ENCODE data around the gene MKX. TPM values are rescaled to one million over a fixed set of nuclear protein-coding genes. Genes with fewer than 3 reads are reported as not detected.

The MKX gene
- total RNA-seq, 1 donor from 2014 or later = 2.2 TPM

GRCh38 chr10:27688991-27689390, 56.6 kb downstream of the MKX start:
- intact Hi-C loops (cut with DNase I) = no loop called here
- H3K27ac ChIP-seq = no peak overlapping the region
- H3K4me1 ChIP-seq = no peaks in the 10 kb centered on the region
- no peak overlapping the region for H3K4me3 ChIP-seq
- no peaks in the 10 kb centered on the region for H3K36me3 ChIP-seq
- no peaks in the 10 kb centered on the region for H3K9me3 ChIP-seq
- no peaks in the 10 kb centered on the region for H3K27me3 ChIP-seq
- no peak for TF ChIP-seq POLR2A (IDR thresholded peaks at IDR 0.05)
- no peak for TF ChIP-seq POLR2AphosphoS5 (IDR thresholded peaks at IDR 0.05; ENCODE audit: insufficient read depth in 1 of 2, low read depth in 1 of 2)
- no peak for TF ChIP-seq CTCF (IDR thresholded peaks at IDR 0.05)
- no peak for DNase-seq (ENCODE audit: extremely low spot score in 2 of 2)

GRCh38 chr10:27688276-27688675, 57.3 kb downstream of the MKX start:
- Histone ChIP-seq H3K27me3 (no peaks in the 10 kb centered on the region), H3K9me3 (no peaks in the 10 kb centered on the region), H3K36me3 (no peaks in the 10 kb centered on the region), H3K4me3 (no peak overlapping the region), H3K27ac (no peak overlapping the region), H3K4me1 (no peaks in the 10 kb centered on the region)
- DNase-seq (ENCODE audit: extremely low spot score in 2 of 2) = no peak
- TF ChIP-seq POLR2AphosphoS5 (IDR thresholded peaks at IDR 0.05; ENCODE audit: insufficient read depth in 1 of 2, low read depth in 1 of 2) (no peak), CTCF (IDR thresholded peaks at IDR 0.05) (no peak), POLR2A (IDR thresholded peaks at IDR 0.05) (no peak)
- intact Hi-C loops (cut with DNase I) = no loop called here

GRCh38 chr10:27687743-27688142, 57.9 kb downstream of the MKX start:
- H3K4me3 ChIP-seq = no peak overlapping the region
- intact Hi-C loops (cut with DNase I) = no loop called here
- H3K9me3 ChIP-seq = no peaks in the 10 kb centered on the region
- TF ChIP-seq CTCF (IDR thresholded peaks at IDR 0.05) = no peak
- no peak for TF ChIP-seq POLR2AphosphoS5 (IDR thresholded peaks at IDR 0.05; ENCODE audit: insufficient read depth in 1 of 2, low read depth in 1 of 2)
- no peak for TF ChIP-seq POLR2A (IDR thresholded peaks at IDR 0.05)
- H3K27me3 ChIP-seq = no peaks in the 10 kb centered on the region
- H3K36me3 ChIP-seq = no peaks in the 10 kb centered on the region
- no peak overlapping the region for H3K27ac ChIP-seq
- DNase-seq (ENCODE audit: extremely low spot score in 2 of 2) = no peak
- no peaks in the 10 kb centered on the region for H3K4me1 ChIP-seq

DNA sequence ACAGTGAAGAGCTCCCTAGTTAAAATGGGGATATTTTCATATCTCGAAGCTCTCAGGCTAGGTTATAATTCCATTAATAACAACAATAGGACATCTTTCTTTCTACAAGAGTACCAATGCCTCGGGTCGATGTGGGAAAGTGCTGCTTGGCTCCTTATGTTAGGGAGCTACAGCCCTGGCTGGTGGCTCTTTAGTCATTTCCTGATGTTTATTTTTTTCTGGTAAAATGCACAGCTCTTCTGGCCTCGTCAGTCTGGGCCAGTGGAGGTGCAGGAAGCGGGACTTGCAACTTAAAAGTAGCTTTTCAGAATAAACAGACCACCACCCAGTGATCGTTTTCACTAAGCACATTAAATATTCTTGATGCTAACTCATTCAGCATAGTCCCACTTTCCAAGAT, 58.3 kb downstream of the MKX start:
- Histone ChIP-seq H3K27me3 (no peaks in the 10 kb centered on the region), H3K4me3 (no peak overlapping the region), H3K36me3 (no peaks in the 10 kb centered on the region), H3K4me1 (no peaks in the 10 kb centered on the region), H3K27ac (no peak overlapping the region), H3K9me3 (no peaks in the 10 kb centered on the region)
- intact Hi-C loops (cut with DNase I) = no loop called here
- DNase-seq (ENCODE audit: extremely low spot score in 2 of 2) = no peak
- TF ChIP-seq CTCF (IDR thresholded peaks at IDR 0.05) (no peak), POLR2AphosphoS5 (IDR thresholded peaks at IDR 0.05; ENCODE audit: insufficient read depth in 1 of 2, low read depth in 1 of 2) (no peak), POLR2A (IDR thresholded peaks at IDR 0.05) (no peak)

DNA sequence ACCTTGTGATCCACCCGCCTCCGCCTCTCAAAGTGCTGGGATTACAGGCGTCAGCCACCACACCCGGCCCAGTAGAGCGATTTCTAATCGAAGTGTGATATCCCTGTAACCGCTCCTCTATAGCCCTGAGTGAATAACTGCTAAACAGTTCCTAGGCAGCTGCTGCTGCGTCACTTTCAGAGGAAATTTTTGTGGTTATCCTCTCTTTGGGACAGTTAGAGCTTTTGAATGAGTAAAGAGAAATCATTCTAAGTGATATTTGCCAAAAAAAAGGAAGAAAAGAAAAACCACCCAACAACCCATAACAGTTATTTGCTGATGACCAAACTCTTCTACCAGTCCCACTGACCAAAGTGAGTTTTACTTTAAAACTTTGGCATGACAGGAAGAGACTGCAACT, 59.9 kb downstream of the MKX start:
- Histone ChIP-seq H3K4me3 (no peak overlapping the region), H3K27me3 (no peaks in the 10 kb centered on the region), H3K9me3 (no peaks in the 10 kb centered on the region), H3K27ac (no peak overlapping the region), H3K36me3 (no peaks in the 10 kb centered on the region), H3K4me1 (no peaks in the 10 kb centered on the region)
- no peak for DNase-seq (ENCODE audit: extremely low spot score in 2 of 2)
- TF ChIP-seq CTCF (IDR thresholded peaks at IDR 0.05) (no peak), POLR2AphosphoS5 (IDR thresholded peaks at IDR 0.05; ENCODE audit: insufficient read depth in 1 of 2, low read depth in 1 of 2) (no peak), POLR2A (IDR thresholded peaks at IDR 0.05) (no peak)
- intact Hi-C loops (cut with DNase I) = no loop called here
